B cell (primary cell): ENCODE results near the gene BRPF3.

Experiments used
- CTCF ChIP-seq: fragments of 200-600 bp; IDR thresholded peaks from one replicate; pipeline ENCODE4 v1.8.0; 2022; ENCODE audit warnings: antibody characterized with exemption, mild to moderate bottlenecking
- EZH2 ChIP-seq: IDR thresholded peaks from 2 replicates; pipeline ENCODE4 v1.6.1; 2012; ENCODE audit warnings: borderline replicate concordance, low read depth, mild to moderate bottlenecking, moderate library complexity, low read length; ENCODE audit not compliant: insufficient read depth, poor library complexity, severe bottlenecking

- TF ChIP-seq CTCF (no peak), EZH2 (no peak)
Observed at GRCh38 chr6:36171573-36171972, 25.0 kb upstream of the BRPF3 start.
